Astrocyte (in vitro differentiated cells and primary cell): ENCODE measurements around the gene GSG1L. TPM values are rescaled to one million over a fixed set of nuclear protein-coding genes. Genes with fewer than 3 reads are reported as not detected.
A peak's percentile ranks its signal among the peaks of the same experiment; 100 is the strongest.

Experiments used
- DNase-seq: peaks from one replicate; pipeline ENCODE4 v3.0.0-alpha.2; 2010; ENCODE audit warnings: low read depth
- FAIRE-seq: peaks from 2 replicates; lab custom pipeline; 2011; peaks lifted over from hg19 to GRCh38; lab: Jason Lieb, UNC
- H2AFZ ChIP-seq: 2 replicates; pipeline ENCODE4 v1.6.0; 2012; ENCODE audit warnings: low read depth, low read length, inconsistent platforms
- H3K27ac ChIP-seq: 2 replicates; pipeline ENCODE4 v1.5.1; 2011; ENCODE audit warnings: low read depth, low read length, inconsistent platforms
- H3K27me3 ChIP-seq: 2 replicates; pipeline ENCODE4 v1.6.0; 2011; ENCODE audit warnings: low read length, inconsistent platforms; ENCODE audit not compliant: insufficient read depth
- H3K36me3 ChIP-seq: 2 replicates; pipeline ENCODE4 v1.5.1; 2011; ENCODE audit warnings: low read length, inconsistent platforms; ENCODE audit not compliant: insufficient read depth
- H3K4me1 ChIP-seq: 2 replicates; pipeline ENCODE4 v1.5.1; 2011; ENCODE audit warnings: low read length, inconsistent platforms; ENCODE audit not compliant: insufficient read depth
- H3K4me2 ChIP-seq: 2 replicates; pipeline ENCODE4 v1.6.0; 2012; ENCODE audit warnings: low read length, inconsistent platforms
- H3K4me3 ChIP-seq: 2 replicates; pipeline ENCODE4 v1.5.1; 2011; ENCODE audit warnings: low read depth, mild to moderate bottlenecking, low read length, inconsistent platforms; ENCODE audit not compliant: insufficient read depth
- H3K79me2 ChIP-seq: 2 replicates; pipeline ENCODE4 v1.6.0; 2012; ENCODE audit warnings: mild to moderate bottlenecking, low read length, inconsistent platforms; ENCODE audit not compliant: insufficient read depth
- H3K9ac ChIP-seq: 2 replicates; pipeline ENCODE4 v1.6.0; 2012; ENCODE audit warnings: mild to moderate bottlenecking, low read length, inconsistent platforms
- H3K9me3 ChIP-seq: 2 replicates; pipeline ENCODE4 v1.5.1; 2012; ENCODE audit warnings: low read depth, mild to moderate bottlenecking, low read length, inconsistent platforms; ENCODE audit not compliant: insufficient read depth
- H4K20me1 ChIP-seq: 2 replicates; pipeline ENCODE4 v1.6.0; 2012; ENCODE audit warnings: low read length, inconsistent platforms; ENCODE audit not compliant: insufficient read depth
- H3K27ac Mint-ChIP-seq: one replicate; pipeline ENCODE4 v1.8.0; 2021; ENCODE audit warnings: mild to moderate bottlenecking, mixed read lengths; ENCODE audit not compliant: unreplicated experiment
- H3K27me3 Mint-ChIP-seq: one replicate; pipeline ENCODE4 v1.8.0; 2021; ENCODE audit warnings: low read depth, mixed read lengths; ENCODE audit not compliant: unreplicated experiment
- H3K36me3 Mint-ChIP-seq: one replicate; pipeline ENCODE4 v1.8.0; 2021; ENCODE audit warnings: low read depth, mixed read lengths; ENCODE audit not compliant: unreplicated experiment
- H3K4me1 Mint-ChIP-seq: one replicate; pipeline ENCODE4 v1.8.0; 2021; ENCODE audit warnings: low read depth, mixed read lengths; ENCODE audit not compliant: unreplicated experiment
- H3K4me3 Mint-ChIP-seq: one replicate; pipeline ENCODE4 v1.8.0; 2021; ENCODE audit warnings: mild to moderate bottlenecking, moderate library complexity, mixed read lengths; ENCODE audit not compliant: unreplicated experiment
- H3K9me3 Mint-ChIP-seq: one replicate; pipeline ENCODE4 v1.8.0; 2021; ENCODE audit warnings: mild to moderate bottlenecking, mixed read lengths; ENCODE audit not compliant: unreplicated experiment
- EZH2 ChIP-seq: IDR thresholded peaks from 2 replicates; pipeline ENCODE4 v1.6.1; 2012; ENCODE audit warnings: mild to moderate bottlenecking, low read length, inconsistent platforms; ENCODE audit not compliant: insufficient read depth
- total RNA-seq: library from RNA; stranded (reverse); gene quantifications from 2 replicates; pipeline ENCODE4 v1.2.1, GENCODE V29; 2021
- TF ChIP-seq, protein P1 (sequence below): IDR thresholded peaks from 2 replicates; pipeline ENCODE4 v1.5.1; 2011; ENCODE audit warnings: low read depth, mild to moderate bottlenecking, inconsistent platforms, low read length, moderate library complexity; ENCODE audit not compliant: insufficient read depth

The GSG1L gene
- total RNA-seq, 1 donor from 2014 or later, result not detected

DNA sequence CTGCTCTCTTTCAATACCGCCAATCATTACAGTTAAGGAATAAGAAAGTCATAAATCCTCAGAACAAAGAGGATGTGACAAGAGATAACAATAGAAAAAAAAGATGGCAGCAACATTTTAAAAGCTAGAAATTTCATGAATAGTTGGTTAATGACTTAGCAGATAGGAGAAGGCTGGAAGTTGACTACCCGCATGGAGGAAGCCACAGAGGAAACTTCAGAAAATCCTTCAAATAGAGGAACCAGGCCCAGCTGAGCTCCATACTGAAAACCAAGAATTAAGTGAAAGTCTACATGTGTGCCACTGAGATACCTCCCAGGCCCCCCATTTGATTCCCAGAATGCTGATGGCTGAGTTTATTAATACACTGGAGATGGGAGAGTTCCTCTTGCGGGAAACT lies 109.3 kb downstream of the GSG1L start:
- no peak for DNase-seq
- Histone ChIP-seq H2AFZ (no peak overlapping the region), H4K20me1 (no peaks in the 10 kb centered on the region), H3K27ac (no peak overlapping the region), H3K36me3 (no peaks in the 10 kb centered on the region), H3K9ac (no peak overlapping the region), H3K4me1 (no peaks in the 10 kb centered on the region), H3K4me3 (no peak overlapping the region), H3K27me3 (no peaks in the 10 kb centered on the region), H3K79me2 (no peaks in the 10 kb centered on the region), H3K9me3 (peaks cover 3% of the 10 kb centered on the region), H3K4me2 (no peak overlapping the region)
- peaks cover 46% of the 10 kb centered on the region for H3K27me3 Mint-ChIP-seq
- no peak overlapping the region for H3K4me3 Mint-ChIP-seq
- no peak for FAIRE-seq
- H3K36me3 Mint-ChIP-seq, result no peaks in the 10 kb centered on the region
- no peaks in the 10 kb centered on the region for H3K4me1 Mint-ChIP-seq
- H3K9me3 Mint-ChIP-seq, result peaks cover 18% of the 10 kb centered on the region
- TF ChIP-seq EZH2, result no peak
- TF ChIP-seq, protein P1, sequence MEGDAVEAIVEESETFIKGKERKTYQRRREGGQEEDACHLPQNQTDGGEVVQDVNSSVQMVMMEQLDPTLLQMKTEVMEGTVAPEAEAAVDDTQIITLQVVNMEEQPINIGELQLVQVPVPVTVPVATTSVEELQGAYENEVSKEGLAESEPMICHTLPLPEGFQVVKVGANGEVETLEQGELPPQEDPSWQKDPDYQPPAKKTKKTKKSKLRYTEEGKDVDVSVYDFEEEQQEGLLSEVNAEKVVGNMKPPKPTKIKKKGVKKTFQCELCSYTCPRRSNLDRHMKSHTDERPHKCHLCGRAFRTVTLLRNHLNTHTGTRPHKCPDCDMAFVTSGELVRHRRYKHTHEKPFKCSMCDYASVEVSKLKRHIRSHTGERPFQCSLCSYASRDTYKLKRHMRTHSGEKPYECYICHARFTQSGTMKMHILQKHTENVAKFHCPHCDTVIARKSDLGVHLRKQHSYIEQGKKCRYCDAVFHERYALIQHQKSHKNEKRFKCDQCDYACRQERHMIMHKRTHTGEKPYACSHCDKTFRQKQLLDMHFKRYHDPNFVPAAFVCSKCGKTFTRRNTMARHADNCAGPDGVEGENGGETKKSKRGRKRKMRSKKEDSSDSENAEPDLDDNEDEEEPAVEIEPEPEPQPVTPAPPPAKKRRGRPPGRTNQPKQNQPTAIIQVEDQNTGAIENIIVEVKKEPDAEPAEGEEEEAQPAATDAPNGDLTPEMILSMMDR, result no peak
- no peak overlapping the region for H3K27ac Mint-ChIP-seq

DNA sequence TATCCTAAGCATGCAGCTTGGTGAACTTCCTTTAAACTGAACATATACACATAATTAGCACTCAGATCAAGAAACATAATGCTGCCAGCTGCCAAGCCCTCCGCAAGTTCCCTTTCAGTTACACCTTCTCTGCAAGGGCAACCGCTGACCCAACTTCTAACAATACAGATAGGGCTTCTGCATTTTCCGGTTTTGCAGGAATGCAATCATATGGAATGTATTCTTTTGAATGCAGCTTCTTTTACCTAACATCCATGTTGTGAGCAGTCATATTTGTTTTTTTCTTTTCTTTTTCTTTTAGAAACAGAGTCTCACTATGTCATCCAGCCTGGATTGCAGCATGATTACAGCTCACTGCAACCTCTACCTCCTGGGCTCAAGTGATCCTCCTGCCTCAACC lies 110.7 kb downstream of the GSG1L start:
- Mint-ChIP-seq H3K4me3 (no peak overlapping the region), H3K9me3 (peaks cover 18% of the 10 kb centered on the region), H3K4me1 (no peaks in the 10 kb centered on the region), H3K27ac (no peak overlapping the region), H3K36me3 (no peaks in the 10 kb centered on the region), H3K27me3 (peaks cover 50% of the 10 kb centered on the region)
- Histone ChIP-seq H4K20me1 (no peaks in the 10 kb centered on the region), H2AFZ (no peak overlapping the region), H3K9me3 (peaks cover 3% of the 10 kb centered on the region), H3K4me1 (no peaks in the 10 kb centered on the region), H3K36me3 (no peaks in the 10 kb centered on the region), H3K9ac (no peak overlapping the region), H3K79me2 (no peaks in the 10 kb centered on the region), H3K4me2 (no peak overlapping the region), H3K27me3 (no peaks in the 10 kb centered on the region), H3K4me3 (no peak overlapping the region), H3K27ac (no peak overlapping the region)
- no peak for DNase-seq
- TF ChIP-seq, protein P1, result no peak
- TF ChIP-seq EZH2, result no peak
- FAIRE-seq, result no peak

DNA sequence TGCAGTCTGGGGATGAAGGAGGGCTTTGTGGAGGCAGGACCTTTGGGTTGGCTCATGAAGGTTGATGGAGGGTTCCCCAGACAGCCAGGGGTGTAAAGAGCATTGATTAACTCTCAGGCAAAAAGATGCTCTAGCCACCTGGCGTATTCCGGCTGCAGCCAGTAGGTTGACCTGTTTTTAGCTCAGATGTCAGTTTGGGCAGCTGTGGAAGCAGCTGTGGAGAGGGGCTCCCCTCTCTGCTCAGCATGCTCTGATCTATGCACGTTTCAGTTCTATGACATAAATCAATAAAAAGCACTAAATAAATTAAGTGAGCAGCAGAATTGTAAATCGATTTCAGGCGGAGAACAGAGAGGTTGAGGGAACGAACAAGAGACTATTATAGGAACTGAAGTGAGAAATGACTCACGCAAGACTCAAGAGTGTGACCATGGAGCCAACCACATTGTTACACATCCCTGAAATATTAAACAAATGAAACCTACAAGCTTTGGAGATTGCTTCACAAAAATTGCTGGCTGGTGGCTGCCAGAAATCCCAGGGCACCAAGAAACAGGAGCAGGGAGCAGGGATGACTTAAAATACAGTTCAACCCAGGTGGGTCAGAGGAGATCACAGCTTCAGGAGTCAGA lies 111.9 kb downstream of the GSG1L start:
- Histone ChIP-seq H3K9ac (no peak overlapping the region), H3K27ac (no peak overlapping the region), H2AFZ (no peak overlapping the region), H3K4me1 (no peaks in the 10 kb centered on the region), H3K9me3 (peaks cover 3% of the 10 kb centered on the region), H3K27me3 (no peaks in the 10 kb centered on the region), H3K79me2 (no peaks in the 10 kb centered on the region), H3K36me3 (no peaks in the 10 kb centered on the region), H3K4me2 (no peak overlapping the region), H3K4me3 (no peak overlapping the region), H4K20me1 (no peaks in the 10 kb centered on the region)
- FAIRE-seq, result no peak
- Mint-ChIP-seq H3K27me3 (peaks cover 54% of the 10 kb centered on the region), H3K27ac (no peak overlapping the region), H3K4me1 (no peaks in the 10 kb centered on the region), H3K9me3 (peaks cover 11% of the 10 kb centered on the region), H3K36me3 (no peaks in the 10 kb centered on the region), H3K4me3 (no peak overlapping the region)
- DNase-seq, result peak; percentile 41
- TF ChIP-seq, protein P1, result no peak
- no peak for TF ChIP-seq EZH2
